Kidney (tissue), 14 donors: ENCODE measurements around the gene DDX18. TPM values are rescaled to one million over a fixed set of nuclear protein-coding genes. Genes with fewer than 3 reads are reported as not detected.
A peak's percentile ranks its signal among the peaks of the same experiment; 100 is the strongest.

ENCODE experiments used
- DNase-seq, 5 donors: peaks; one replicate each; pipeline ENCODE4 v3.0.0-alpha.2; 2013 to 2020
- FAIRE-seq: peaks from 2 replicates; lab custom pipeline; 2012; peaks lifted over from hg19 to GRCh38; lab: Jason Lieb, UNC
- H3K27ac ChIP-seq, 2 donors: one replicate each; pipeline ENCODE4 v1.7.0; 2013; ENCODE audit warnings: low read depth in 2 of 2, low read length in 2 of 2, inconsistent platforms in 1 of 2
- H3K27me3 ChIP-seq: one replicate; pipeline ENCODE4 v1.7.1; 2013; ENCODE audit warnings: low read length, inconsistent platforms; ENCODE audit not compliant: control insufficient read depth, insufficient read depth
- H3K36me3 ChIP-seq, 3 donors: one replicate each; pipeline versions ENCODE4 v1.7.0 to v1.7.1; 2013; ENCODE audit warnings: low read length in 3 of 3, control low read depth in 1 of 3, inconsistent platforms in 1 of 3; ENCODE audit not compliant: insufficient read depth in 3 of 3, control insufficient read depth in 2 of 3
- H3K4me1 ChIP-seq, 3 donors: one replicate each; pipeline versions ENCODE4 v1.7.0 to v1.7.1; 2013; ENCODE audit warnings: low read length in 3 of 3, inconsistent platforms in 1 of 3, low read depth in 1 of 3; ENCODE audit not compliant: control insufficient read depth in 2 of 3, insufficient read depth in 2 of 3
- H3K4me3 ChIP-seq, 3 donors: one replicate each; pipeline versions ENCODE4 v1.7.0 to v1.8.1; 2013; ENCODE audit warnings: low read length in 3 of 3, control low read depth in 1 of 3, inconsistent platforms in 1 of 3
- H3K9ac ChIP-seq, 3 donors: one replicate each; pipeline versions ENCODE4 v1.7.0 to v1.7.1; 2013; ENCODE audit warnings: low read length in 3 of 3, control low read depth in 1 of 3, inconsistent platforms in 1 of 3
- H3K9me3 ChIP-seq, 3 donors: one replicate each; pipeline versions ENCODE4 v1.7.0 to v1.7.1; 2013; ENCODE audit warnings: low read length in 3 of 3, control low read depth in 1 of 3, inconsistent platforms in 1 of 3; ENCODE audit not compliant: control insufficient read depth in 2 of 3, insufficient read depth in 1 of 3
- intact Hi-C: fragments of 100-400 bp; cut with DNase I; formaldehyde crosslinking; loops from one replicate; pipeline ENCODE4 v1.11.1; 2022
- polyA plus RNA-seq: library from polyadenylated mRNA; stranded (reverse); fragments of 350-450 nt; fragmentation: Illumina TruSeq; extraction: RNeasy Lipid Tissue Mini Kit (QIAGEN cat#74804); gene quantifications from one replicate; pipeline ENCODE4 v1.2.3, GENCODE V29; 2014; ENCODE audit warnings: low read depth, low replicate concordance; ENCODE audit not compliant: insufficient read depth
- total RNA-seq: library from RNA; stranded (reverse); fragmentation: NEBNext Ultra II Directional; extraction: Animal tissue kit (Norgen Biotek cat#: 25700); gene quantifications from one replicate; pipeline ENCODE4 v1.2.1, GENCODE V29; 2021
- TF ChIP-seq, protein P1 (sequence below): IDR thresholded peaks from 3 replicates; pipeline ENCODE4 v1.5.1; 2012; ENCODE audit warnings: mild to moderate bottlenecking, moderate library complexity, borderline replicate concordance; ENCODE audit not compliant: insufficient read depth; ENCODE audit errors: extremely low read depth
- donor health status: control.
- donor health status: control.
- donor health status: control.
- donor health status: control.
- donor health status: control.
- donor health status: DM: yes; HTN: yes; CAD: no.
- donor health status: Normal renal cell carcinoma (clear cell type).

The DDX18 gene
- total and polyA plus RNA-seq, 2 donors from 2014 or later, result 18.1 to 53.8 TPM

DNA sequence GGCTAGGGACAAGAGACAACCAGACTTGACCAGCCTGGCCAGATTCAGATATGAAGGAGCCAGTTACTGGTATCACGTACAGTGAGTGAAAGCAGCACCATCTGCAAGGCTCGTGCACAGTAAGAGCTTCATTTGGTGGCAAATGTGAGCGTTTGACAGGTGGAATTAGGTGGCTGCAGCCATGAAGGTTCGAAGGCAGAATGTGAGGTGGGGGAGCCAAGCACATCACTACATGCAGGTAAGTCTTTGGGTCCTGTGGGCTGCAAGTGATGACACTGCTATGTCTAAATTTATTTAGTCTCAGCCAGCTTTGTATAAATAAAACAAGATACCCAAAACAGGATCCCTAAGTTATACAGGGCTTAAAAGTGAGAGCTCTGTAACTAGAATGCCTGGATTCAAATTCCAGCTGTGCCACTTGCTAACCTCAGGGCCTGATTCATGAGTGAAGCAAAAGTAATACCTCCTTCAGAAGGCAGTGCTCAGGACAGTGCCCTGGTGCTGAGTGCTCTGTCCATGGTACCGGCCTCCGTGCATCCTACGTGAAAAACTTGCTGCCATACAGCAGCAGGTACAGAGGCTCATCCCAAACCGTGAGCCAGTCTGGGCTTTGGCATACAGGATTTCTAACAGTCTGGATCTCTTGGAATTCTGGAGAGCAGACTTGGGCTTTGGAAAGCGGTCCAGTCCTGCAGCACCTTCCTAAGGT lies 18.6 kb downstream of the DDX18 start:
- Histone ChIP-seq H3K9ac (no peak overlapping the region), H3K36me3 (peaks cover 2 to 24% (median 21%) of the 10 kb centered on the region in 3 donors), H3K9me3 (no peaks in the 10 kb centered on the region), H3K4me3 (no peak overlapping the region), H3K27me3 (no peaks in the 10 kb centered on the region), H3K27ac (no peak overlapping the region), H3K4me1 (peaks cover 0 to 4% (median 0%) of the 10 kb centered on the region in 3 donors)
- DNase-seq (peak in 4 of 5 donors; percentile 51 to 60 (median 55)), FAIRE-seq (no peak)
- TF ChIP-seq, protein P1, sequence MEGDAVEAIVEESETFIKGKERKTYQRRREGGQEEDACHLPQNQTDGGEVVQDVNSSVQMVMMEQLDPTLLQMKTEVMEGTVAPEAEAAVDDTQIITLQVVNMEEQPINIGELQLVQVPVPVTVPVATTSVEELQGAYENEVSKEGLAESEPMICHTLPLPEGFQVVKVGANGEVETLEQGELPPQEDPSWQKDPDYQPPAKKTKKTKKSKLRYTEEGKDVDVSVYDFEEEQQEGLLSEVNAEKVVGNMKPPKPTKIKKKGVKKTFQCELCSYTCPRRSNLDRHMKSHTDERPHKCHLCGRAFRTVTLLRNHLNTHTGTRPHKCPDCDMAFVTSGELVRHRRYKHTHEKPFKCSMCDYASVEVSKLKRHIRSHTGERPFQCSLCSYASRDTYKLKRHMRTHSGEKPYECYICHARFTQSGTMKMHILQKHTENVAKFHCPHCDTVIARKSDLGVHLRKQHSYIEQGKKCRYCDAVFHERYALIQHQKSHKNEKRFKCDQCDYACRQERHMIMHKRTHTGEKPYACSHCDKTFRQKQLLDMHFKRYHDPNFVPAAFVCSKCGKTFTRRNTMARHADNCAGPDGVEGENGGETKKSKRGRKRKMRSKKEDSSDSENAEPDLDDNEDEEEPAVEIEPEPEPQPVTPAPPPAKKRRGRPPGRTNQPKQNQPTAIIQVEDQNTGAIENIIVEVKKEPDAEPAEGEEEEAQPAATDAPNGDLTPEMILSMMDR, result no peak
- intact Hi-C loops, result loop anchor here (10.0 kb wide), 1 partner anchor 162 kb away; no protein-coding TSS in a partner anchor

DNA sequence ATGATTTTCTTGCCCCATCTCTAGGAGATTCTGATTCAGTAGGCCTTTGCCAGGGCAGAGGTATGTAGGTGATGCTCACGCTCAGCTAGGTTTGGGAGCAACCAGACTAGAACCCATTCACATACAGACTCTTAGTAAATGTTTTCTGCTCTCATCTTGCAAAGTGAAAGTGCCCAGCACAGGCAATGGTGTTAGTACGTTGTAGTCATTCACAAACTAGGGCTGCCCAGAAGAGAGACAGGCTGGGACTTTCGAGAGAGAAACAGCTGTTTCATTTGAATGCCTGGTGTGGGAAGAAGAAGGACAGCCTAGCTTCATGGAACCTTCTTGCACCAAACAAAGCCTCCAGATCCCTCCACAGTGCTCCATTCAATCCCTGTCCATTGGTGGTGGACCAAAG lies 19.4 kb downstream of the DDX18 start:
- FAIRE-seq (no peak), DNase-seq (no peak)
- intact Hi-C loops, result loop anchor here (10.0 kb wide), 1 partner anchor 161 kb away; no protein-coding TSS in a partner anchor
- no peaks in the 10 kb centered on the region for H3K9me3 ChIP-seq
- H3K9ac ChIP-seq, result no peak overlapping the region
- peaks cover 0 to 4% (median 0%) of the 10 kb centered on the region in 3 donors for H3K4me1 ChIP-seq
- TF ChIP-seq, protein P1, result no peak
- no peak overlapping the region for H3K27ac ChIP-seq
- H3K27me3 ChIP-seq, result no peaks in the 10 kb centered on the region
- H3K4me3 ChIP-seq, result no peak overlapping the region
- peaks cover 0 to 16% (median 15%) of the 10 kb centered on the region in 3 donors for H3K36me3 ChIP-seq

DNA sequence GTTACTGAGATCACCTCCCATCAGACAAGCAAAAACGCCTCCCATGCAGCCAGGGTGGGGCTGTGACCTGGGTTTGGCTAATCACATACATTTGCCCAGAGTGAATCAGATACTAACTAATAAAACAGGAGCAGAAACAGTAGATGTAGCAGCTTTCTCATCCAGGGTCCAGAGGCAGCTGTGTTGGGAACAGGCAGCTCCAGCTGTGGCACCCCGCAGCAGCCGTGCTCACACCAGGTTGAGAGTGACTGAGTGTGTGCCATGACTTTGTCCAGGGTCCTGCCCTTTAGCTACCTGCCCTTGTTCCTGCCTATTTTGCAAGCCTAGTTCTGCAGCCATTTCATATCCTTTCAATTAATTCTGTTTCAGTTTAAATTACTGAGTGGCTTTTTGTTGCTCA lies 20.5 kb downstream of the DDX18 start:
- H3K27me3 ChIP-seq, result no peaks in the 10 kb centered on the region
- TF ChIP-seq, protein P1, result no peak
- peaks cover 0 to 4% (median 0%) of the 10 kb centered on the region in 3 donors for H3K4me1 ChIP-seq
- peaks cover 0 to 6% (median 5%) of the 10 kb centered on the region in 3 donors for H3K36me3 ChIP-seq
- FAIRE-seq, result no peak
- H3K27ac ChIP-seq, result no peak overlapping the region
- DNase-seq, result no peak
- intact Hi-C loops, result loop anchor here (10.0 kb wide), 1 partner anchor 160 kb away; no protein-coding TSS in a partner anchor
- no peak overlapping the region for H3K9ac ChIP-seq
- no peaks in the 10 kb centered on the region for H3K9me3 ChIP-seq
- H3K4me3 ChIP-seq, result no peak overlapping the region
